Coronary artery (tissue), 2 donors: ENCODE data around the gene SUSD5.

Source experiments
- DNase-seq: peaks from one replicate; pipeline ENCODE4 v3.0.0-alpha.2; 2017; ENCODE audit warnings: low spot score
- H3K27ac ChIP-seq, 2 donors: fragments of 200-600 bp; sonication (generic); one replicate each; pipeline ENCODE4 v1.5.1; 2016 to 2019
- H3K4me3 ChIP-seq: fragments of 200-600 bp; sonication (generic); 2 replicates; pipeline ENCODE4 v1.5.1; 2016; ENCODE audit warnings: mild to moderate bottlenecking, moderate library complexity
- TF ChIP-seq, protein P1 (sequence below): fragments of 200-600 bp; sonication (generic); IDR thresholded peaks from one replicate; pipeline ENCODE4 v1.5.1; 2019; ENCODE audit warnings: antibody characterized with exemption

Gene SUSD5

DNA sequence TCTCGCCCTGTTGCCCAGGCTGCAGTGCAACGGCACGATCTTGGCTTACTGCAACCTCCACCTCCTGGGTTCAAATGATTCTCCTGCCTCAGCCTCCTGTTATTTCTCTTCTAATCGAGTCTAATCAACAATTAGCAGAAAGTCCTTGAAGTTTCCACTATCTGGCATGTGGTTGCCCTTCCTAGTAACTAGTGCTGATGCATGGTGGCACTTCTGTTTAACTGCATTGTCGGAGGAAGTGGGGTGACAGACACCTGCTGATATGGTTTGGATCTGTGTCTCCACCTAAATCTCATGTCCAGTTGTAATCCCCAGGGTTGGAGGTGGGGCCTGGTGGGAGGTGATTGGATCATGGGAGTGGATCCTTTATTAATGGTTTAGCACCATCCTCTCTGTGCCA, 95.6 kb downstream of the SUSD5 start:
- DNase-seq, result no peak
- TF ChIP-seq, protein P1, sequence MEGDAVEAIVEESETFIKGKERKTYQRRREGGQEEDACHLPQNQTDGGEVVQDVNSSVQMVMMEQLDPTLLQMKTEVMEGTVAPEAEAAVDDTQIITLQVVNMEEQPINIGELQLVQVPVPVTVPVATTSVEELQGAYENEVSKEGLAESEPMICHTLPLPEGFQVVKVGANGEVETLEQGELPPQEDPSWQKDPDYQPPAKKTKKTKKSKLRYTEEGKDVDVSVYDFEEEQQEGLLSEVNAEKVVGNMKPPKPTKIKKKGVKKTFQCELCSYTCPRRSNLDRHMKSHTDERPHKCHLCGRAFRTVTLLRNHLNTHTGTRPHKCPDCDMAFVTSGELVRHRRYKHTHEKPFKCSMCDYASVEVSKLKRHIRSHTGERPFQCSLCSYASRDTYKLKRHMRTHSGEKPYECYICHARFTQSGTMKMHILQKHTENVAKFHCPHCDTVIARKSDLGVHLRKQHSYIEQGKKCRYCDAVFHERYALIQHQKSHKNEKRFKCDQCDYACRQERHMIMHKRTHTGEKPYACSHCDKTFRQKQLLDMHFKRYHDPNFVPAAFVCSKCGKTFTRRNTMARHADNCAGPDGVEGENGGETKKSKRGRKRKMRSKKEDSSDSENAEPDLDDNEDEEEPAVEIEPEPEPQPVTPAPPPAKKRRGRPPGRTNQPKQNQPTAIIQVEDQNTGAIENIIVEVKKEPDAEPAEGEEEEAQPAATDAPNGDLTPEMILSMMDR, result no peak
- no peak overlapping the region for H3K27ac ChIP-seq
- no peak overlapping the region for H3K4me3 ChIP-seq

GRCh38 chr3:33119891-33120290, 98.7 kb downstream of the SUSD5 start:
- no peak overlapping the region for H3K4me3 ChIP-seq
- TF ChIP-seq, protein P1, result no peak
- peak overlapping the region in 1 of 2 donors; percentile 39 for H3K27ac ChIP-seq
- DNase-seq, result no peak

- peak overlapping the region in 1 of 2 donors; percentile 25 for H3K27ac ChIP-seq
- no peak for DNase-seq
These were observed 101.1 kb downstream of the SUSD5 start for GRCh38 chr3:33117461-33117860.

GRCh38 chr3:33115024-33115768, 103.4 kb downstream of the SUSD5 start:
- TF ChIP-seq, protein P1, result no peak
- peak overlapping the region; percentile 96 for H3K4me3 ChIP-seq
- DNase-seq, result peak; percentile 88
- H3K27ac ChIP-seq, result peak overlapping the region; percentile 97 to 99

More at GRCh38 chr3:33117461-33117860, 101.1 kb downstream of the SUSD5 start:
- H3K4me3 ChIP-seq, result no peak overlapping the region
- TF ChIP-seq, protein P1, result no peak

GRCh38 chr3:33114622-33115023, 104.0 kb downstream of the SUSD5 start:
- H3K4me3 ChIP-seq, result peak overlapping the region; percentile 96

DNA sequence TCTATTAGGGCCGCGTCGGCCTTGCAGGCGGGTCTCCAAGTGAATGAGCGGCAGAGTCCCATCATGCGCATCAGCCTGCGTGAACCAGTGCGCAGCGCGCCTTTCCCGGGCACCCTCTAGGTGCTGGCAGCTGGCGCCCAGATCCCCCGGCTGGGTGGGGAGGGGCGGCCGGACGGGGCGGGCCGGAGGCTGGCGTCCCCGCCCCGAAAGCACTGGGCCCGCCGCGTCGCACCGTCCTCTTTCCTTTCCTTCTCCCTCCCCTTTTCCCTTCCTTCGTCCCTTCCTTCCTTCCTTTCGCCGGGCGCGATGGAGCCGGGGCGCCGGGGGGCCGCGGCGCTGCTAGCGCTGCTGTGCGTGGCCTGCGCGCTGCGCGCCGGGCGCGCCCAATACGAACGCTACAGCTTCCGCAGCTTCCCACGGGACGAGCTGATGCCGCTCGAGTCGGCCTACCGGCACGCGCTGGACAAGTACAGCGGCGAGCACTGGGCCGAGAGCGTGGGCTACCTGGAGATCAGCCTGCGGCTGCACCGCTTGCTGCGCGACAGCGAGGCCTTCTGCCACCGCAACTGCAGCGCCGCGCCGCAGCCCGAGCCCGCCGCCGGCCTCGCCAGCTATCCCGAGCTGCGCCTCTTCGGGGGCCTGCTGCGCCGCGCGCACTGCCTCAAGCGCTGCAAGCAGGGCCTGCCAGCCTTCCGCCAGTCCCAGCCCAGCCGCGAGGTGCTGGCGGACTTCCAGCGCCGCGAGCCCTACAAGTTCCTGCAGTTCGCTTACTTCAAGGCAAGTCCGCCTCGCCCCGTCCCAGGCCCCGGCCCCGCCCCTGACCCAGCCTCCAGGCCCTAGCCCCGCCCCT, 104.6 kb downstream of the SUSD5 start, which contains the start of gene CRTAP:
Gene CRTAP, plus strand, starts transcription at position 243 of the 850 bp plus-strand sequence. Its CDS starts 64 bp downstream, at position 307.
- DNase-seq, result peak; percentile 98
- H3K27ac ChIP-seq, result peak within 1 kb of the TSS; percentile 97 to 99
- H3K4me3 ChIP-seq, result peak within 1 kb of the TSS; percentile 96
- TF ChIP-seq, protein P1, result no peak

More at GRCh38 chr3:33114622-33115023, 104.0 kb downstream of the SUSD5 start:
- peak overlapping the region; percentile 97 to 99 for H3K27ac ChIP-seq
- TF ChIP-seq, protein P1, result no peak
- DNase-seq, result no peak
